PC-9 (cell line): ENCODE results near the gene CRYGB. TPM values are rescaled to one million over a fixed set of nuclear protein-coding genes. Genes with fewer than 3 reads are reported as not detected.

Source experiments
- BruUV-seq: library from RNA; stranded (reverse); fragments of 400-500 nt; replicated peaks from 2 replicates; lab custom pipeline; 2021; lab: Mats Ljungman, UMichigan
- CTCF ChIA-PET: fragments of 300-600 bp; sonication (Branson Sonifier 250); formaldehyde crosslinking; loops from one replicate; lab custom pipeline; 2022; ENCODE audit warnings: antibody characterized with exemption; lab: Charles Lee
- POLR2A ChIA-PET: fragments of 300-600 bp; sonication (Branson Sonifier 250); formaldehyde crosslinking; loops from one replicate; lab custom pipeline; 2022; ENCODE audit warnings: antibody characterized with exemption; ENCODE audit not compliant: unreplicated experiment; lab: Charles Lee
- DNase-seq, 2 experiments: peaks; one replicate each; pipeline versions ENCODE4 v3.0.0 to v3.0.0-alpha.2; 2015 to 2022; ENCODE audit warnings: mixed read lengths in 1 of 2
- H2AFZ ChIP-seq: fragments of 200-600 bp; sonication (generic); 2 replicates; pipeline ENCODE4 v1.8.1; 2017; ENCODE audit warnings: antibody characterized with exemption
- H3F3A ChIP-seq: fragments of 200-600 bp; sonication (generic); 2 replicates; pipeline ENCODE4 v1.8.1; 2017; ENCODE audit warnings: antibody characterized with exemption, mild to moderate bottlenecking, low read depth; ENCODE audit not compliant: insufficient read depth
- H3K27ac ChIP-seq: fragments of 200-600 bp; sonication (generic); 2 replicates; pipeline ENCODE4 v1.6.1; 2016; ENCODE audit warnings: mixed run types
- H3K27me3 ChIP-seq: fragments of 200-600 bp; sonication (generic); 2 replicates; pipeline ENCODE4 v1.6.1; 2016; ENCODE audit warnings: low read depth, mixed run types; ENCODE audit not compliant: insufficient read depth
- H3K36me3 ChIP-seq: fragments of 200-600 bp; sonication (generic); 2 replicates; pipeline ENCODE4 v1.6.1; 2016; ENCODE audit warnings: low read depth, mixed run types
- H3K4me1 ChIP-seq: fragments of 200-600 bp; sonication (generic); replicated peaks from 2 replicates; pipeline ENCODE4 v1.6.1; 2016; ENCODE audit warnings: mixed run types; ENCODE audit not compliant: insufficient read depth
- H3K4me2 ChIP-seq: fragments of 200-600 bp; sonication (generic); 2 replicates; pipeline ENCODE4 v1.6.1; 2017; ENCODE audit warnings: mixed run types
- H3K4me3 ChIP-seq: fragments of 200-600 bp; sonication (generic); 2 replicates; pipeline ENCODE4 v1.6.1; 2016; ENCODE audit warnings: mixed run types
- H3K79me2 ChIP-seq: fragments of 200-600 bp; sonication (generic); 2 replicates; pipeline ENCODE4 v1.6.1; 2017; ENCODE audit warnings: low read depth, mixed run types
- H3K9me2 ChIP-seq: fragments of 200-600 bp; sonication (generic); 2 replicates; pipeline ENCODE4 v1.8.1; 2017; ENCODE audit warnings: mild to moderate bottlenecking; ENCODE audit not compliant: insufficient read depth
- H3K9me3 ChIP-seq: fragments of 200-600 bp; sonication (generic); 2 replicates; pipeline ENCODE4 v1.8.1; 2016; ENCODE audit warnings: low read depth; ENCODE audit not compliant: insufficient read depth
- H4K20me1 ChIP-seq: fragments of 200-600 bp; sonication (generic); 2 replicates; pipeline ENCODE4 v1.8.1; 2017; ENCODE audit not compliant: insufficient read depth
- CTCF ChIP-seq: fragments of 200-600 bp; sonication (generic); conservative IDR thresholded peaks from 2 replicates; pipeline ENCODE4 v1.6.1; 2017; ENCODE audit warnings: mixed run types, antibody characterized with exemption, mild to moderate bottlenecking, moderate library complexity
- EZH2 ChIP-seq: fragments of 200-600 bp; sonication (generic); IDR thresholded peaks from 2 replicates; pipeline ENCODE4 v1.8.0; 2017; ENCODE audit warnings: antibody characterized with exemption, low read depth
- intact Hi-C: fragments of 100-400 bp; cut with micrococcal nuclease; formaldehyde crosslinking; loops from one replicate; pipeline ENCODE4 v1.10.0; 2022; ENCODE audit not compliant: unreplicated experiment
- total RNA-seq: library from RNA; stranded (reverse); gene quantifications from 2 replicates; pipeline ENCODE4 v1.2.3, GENCODE V29; 2021

CRYGB gene
- total RNA-seq, 1 experiment from 2014 or later = not detected

GRCh38 chr2:208182835-208183234 lies 36.9 kb upstream of the CRYGB start:
- Histone ChIP-seq H4K20me1 (no peaks in the 10 kb centered on the region), H3K36me3 (no peaks in the 10 kb centered on the region), H2AFZ (no peak overlapping the region), H3K4me2 (no peak overlapping the region), H3F3A (no peaks in the 10 kb centered on the region), H3K27me3 (no peaks in the 10 kb centered on the region), H3K79me2 (no peaks in the 10 kb centered on the region), H3K9me3 (no peaks in the 10 kb centered on the region), H3K4me1 (peaks cover 12% of the 10 kb centered on the region), H3K9me2 (no peaks in the 10 kb centered on the region), H3K4me3 (no peak overlapping the region), H3K27ac (no peak overlapping the region)
- no peak for DNase-seq
- BruUV-seq = no TSS peak
- ChIA-PET POLR2A (no interaction called here), CTCF (no interaction called here)
- intact Hi-C loops = no loop called here
- TF ChIP-seq EZH2 (no peak), CTCF (no peak)

- TF ChIP-seq CTCF = no peak
- TF ChIP-seq EZH2 = no peak
- H3K4me1 ChIP-seq = peaks cover 17% of the 10 kb centered on the region
- POLR2A ChIA-PET = no interaction called here
- no peaks in the 10 kb centered on the region for H3K36me3 ChIP-seq
- no peaks in the 10 kb centered on the region for H4K20me1 ChIP-seq
- H3F3A ChIP-seq = 0 out of 2 replicates have a peak, but pooled peaks cover 6% of the 10 kb centered on the region
- H3K27me3 ChIP-seq = no peaks in the 10 kb centered on the region
- no peaks in the 10 kb centered on the region for H3K9me2 ChIP-seq
- no TSS peak for BruUV-seq
- H3K79me2 ChIP-seq = no peaks in the 10 kb centered on the region
- intact Hi-C loops = no loop called here
- DNase-seq = peak; percentile 48 to 62
- no peak overlapping the region for H2AFZ ChIP-seq
- no peak overlapping the region for H3K27ac ChIP-seq
- no peaks in the 10 kb centered on the region for H3K9me3 ChIP-seq
- H3K4me3 ChIP-seq = no peak overlapping the region
- CTCF ChIA-PET = no interaction called here
- peak overlapping the region; percentile 28; the same call in 1 of the 2 replicates for H3K4me2 ChIP-seq
These were observed 33.2 kb upstream of the CRYGB start for GRCh38 chr2:208179028-208179609.

- no peak for DNase-seq
- Histone ChIP-seq H3K4me1 (peaks cover 17% of the 10 kb centered on the region), H3K36me3 (no peaks in the 10 kb centered on the region), H4K20me1 (no peaks in the 10 kb centered on the region), H3K27me3 (no peaks in the 10 kb centered on the region), H3K4me2 (peak overlapping the region; percentile 31; the same call in 1 of the 2 replicates), H3K79me2 (no peaks in the 10 kb centered on the region), H2AFZ (no peak overlapping the region), H3K9me2 (no peaks in the 10 kb centered on the region), H3K27ac (no peak overlapping the region), H3F3A (0 out of 2 replicates have a peak, but pooled peaks cover 6% of the 10 kb centered on the region), H3K4me3 (no peak overlapping the region), H3K9me3 (no peaks in the 10 kb centered on the region)
- ChIA-PET POLR2A (no interaction called here), CTCF (interaction anchor here (0.5 to 2.0 kb wide), 5 partner anchors 43 to 78 kb away, joined by 3 to 11 read pairs (median 3); partner anchors contain the start of gene IDH1)
- no peak for TF ChIP-seq EZH2
- TF ChIP-seq CTCF = no peak
- BruUV-seq = no TSS peak
- intact Hi-C loops = loop anchor here (1.0 to 2.0 kb wide), 2 partner anchors 73 to 80 kb away; partner anchors contain the start of gene IDH1
These were observed 29.8 kb upstream of the CRYGB start for GRCh38 chr2:208175840-208176153.
